CD4-positive, alpha-beta T cell treated with Interleukin-17A for 1 hour (primary cell): ENCODE data around the gene SMC3.
A peak's percentile ranks its signal among the peaks of the same experiment; 100 is the strongest.
"Not testable (repeated sequence)": the region's sequence is repeated elsewhere in the genome, so short reads cannot be mapped to it uniquely, and the experiment has no call there.

Experiments used
- DNase-seq: peaks from one replicate; pipeline ENCODE4 v3.0.0-alpha.2; 2020

The SMC3 gene

GRCh38 chr10:110567201-110568054 lies at the start of gene SMC3:
TSS of gene SMC3 (plus strand) at chr10:110567695. CDS start at chr10:110567817, 122 bp downstream.
- peak; percentile 94 for DNase-seq

- no peak for DNase-seq
Observed at GRCh38 chr10:110522365-110522988, 45.0 kb upstream of the SMC3 start.

- DNase-seq: no peak
Observed at GRCh38 chr10:110523736-110524135, 43.8 kb upstream of the SMC3 start.

GRCh38 chr10:110524179-110524858 lies 43.2 kb upstream of the SMC3 start:
- no peak for DNase-seq

GRCh38 chr10:110524859-110525232 lies 42.6 kb upstream of the SMC3 start:
- DNase-seq: no peak

- DNase-seq: no peak
Observed at GRCh38 chr10:110525349-110526260, 41.9 kb upstream of the SMC3 start.

- DNase-seq: no peak
Observed at GRCh38 chr10:110527731-110528171, 39.7 kb upstream of the SMC3 start.

GRCh38 chr10:110528224-110528996 lies 39.1 kb upstream of the SMC3 start:
- DNase-seq: no peak

GRCh38 chr10:110528997-110529524 lies 38.4 kb upstream of the SMC3 start:
- DNase-seq: peak; percentile 58

- DNase-seq: peak; percentile 53
Observed at GRCh38 chr10:110529596-110530011, 37.9 kb upstream of the SMC3 start.

- no peak for DNase-seq
Observed at GRCh38 chr10:110530131-110530831, 37.2 kb upstream of the SMC3 start.

GRCh38 chr10:110531687-110532086 lies 35.8 kb upstream of the SMC3 start:
- no peak for DNase-seq

- not testable (repeated sequence) for DNase-seq
Observed at GRCh38 chr10:110532628-110533027, 34.9 kb upstream of the SMC3 start.

- DNase-seq: no peak
Observed at GRCh38 chr10:110533149-110533548, 34.3 kb upstream of the SMC3 start.

GRCh38 chr10:110534571-110534970 lies 32.9 kb upstream of the SMC3 start:
- no peak for DNase-seq

- DNase-seq: peak; percentile 58
Observed at GRCh38 chr10:110535958-110536891, 31.3 kb upstream of the SMC3 start.

- no peak for DNase-seq
Observed at GRCh38 chr10:110539091-110539490, 28.4 kb upstream of the SMC3 start.

GRCh38 chr10:110540031-110540430 lies 27.5 kb upstream of the SMC3 start:
- DNase-seq: no peak

- no peak for DNase-seq
Observed at GRCh38 chr10:110544958-110545537, 22.4 kb upstream of the SMC3 start.
